ENCODE measurements around the gene NSMCE4A.
"Not testable (repeated sequence)": the region's sequence is repeated elsewhere in the genome, so short reads cannot be mapped to it uniquely, and the experiment has no call there.

The NSMCE4A gene

GRCh38 chr10:121988361-121989324, 13.6 kb upstream of the NSMCE4A start, which contains the start of gene TACC2:
TACC2 (plus strand) TSS chr10:121989163; CDS start chr10:122021982, 32,819 bp downstream.
- no peak for DNase-seq (ENCODE audit: low read depth in 2 of 2)

GRCh38 chr10:121984463-121984862, 9.4 kb upstream of the NSMCE4A start:
- DNase-seq (ENCODE audit: low read depth in 2 of 2), result no peak

- DNase-seq (ENCODE audit: low read depth in 2 of 2), result no peak
Observed at GRCh38 chr10:121983852-121984251, 8.8 kb upstream of the NSMCE4A start.

- DNase-seq (ENCODE audit: low read depth in 2 of 2), result no peak
Observed at GRCh38 chr10:121981346-121981745, 6.3 kb upstream of the NSMCE4A start.

- no peak for DNase-seq (ENCODE audit: low read depth in 2 of 2)
Observed at GRCh38 chr10:121978511-121978910, 3.5 kb upstream of the NSMCE4A start.

- no peak for DNase-seq (ENCODE audit: low read depth in 2 of 2)
Observed at GRCh38 chr10:121976607-121977006, 1.6 kb upstream of the NSMCE4A start.

- DNase-seq (ENCODE audit: low read depth in 2 of 2), result no peak
Observed at GRCh38 chr10:121975295-121976086, 474 bp upstream of the NSMCE4A start.

GRCh38 chr10:121974019-121974534, 940 bp downstream of the NSMCE4A start:
- DNase-seq (ENCODE audit: low read depth in 2 of 2), result no peak

GRCh38 chr10:121969086-121969485, 5.9 kb downstream of the NSMCE4A start:
- DNase-seq (ENCODE audit: low read depth in 2 of 2), result not testable (repeated sequence)

GRCh38 chr10:121965996-121966395, 9.0 kb downstream of the NSMCE4A start:
- DNase-seq (ENCODE audit: low read depth in 2 of 2), result no peak

- DNase-seq (ENCODE audit: low read depth in 2 of 2), result no peak
Observed at GRCh38 chr10:121961456-121961855, 13.6 kb downstream of the NSMCE4A start.

GRCh38 chr10:121959671-121960070, 15.3 kb downstream of the NSMCE4A start:
- no peak for DNase-seq (ENCODE audit: low read depth in 2 of 2)

GRCh38 chr10:121956111-121957061, 18.6 kb downstream of the NSMCE4A start:
- no peak for DNase-seq (ENCODE audit: low read depth in 2 of 2)

- DNase-seq (ENCODE audit: low read depth in 2 of 2), result no peak
Observed at GRCh38 chr10:121952226-121952625, 22.8 kb downstream of the NSMCE4A start.

GRCh38 chr10:121949451-121949850, 25.6 kb downstream of the NSMCE4A start:
- DNase-seq (ENCODE audit: low read depth in 2 of 2), result no peak

- DNase-seq (ENCODE audit: low read depth in 2 of 2), result no peak
Observed at GRCh38 chr10:121949049-121949448, 26.0 kb downstream of the NSMCE4A start.

GRCh38 chr10:121947343-121948330, 27.4 kb downstream of the NSMCE4A start:
- DNase-seq (ENCODE audit: low read depth in 2 of 2), result no peak

- DNase-seq (ENCODE audit: low read depth in 2 of 2), result no peak
Observed at GRCh38 chr10:121942749-121943416, 32.1 kb downstream of the NSMCE4A start.

- DNase-seq (ENCODE audit: low read depth in 2 of 2), result no peak
Observed at GRCh38 chr10:121941532-121941931, 33.5 kb downstream of the NSMCE4A start.
